Measurements from ENCODE around the gene SMYD3. TPM values are rescaled to one million over a fixed set of nuclear protein-coding genes. Genes with fewer than 3 reads are reported as not detected.

SMYD3 gene
- total RNA-seq, 1 donor from 2014 or later = 0.32 TPM

- no peak for TF ChIP-seq CTCF (IDR thresholded peaks at IDR 0.05)
- H3K27ac ChIP-seq = no peak overlapping the region
- H3K4me1 ChIP-seq = no peaks in the 10 kb centered on the region
- no peaks in the 10 kb centered on the region for H3K36me3 ChIP-seq
- no peak for DNase-seq (ENCODE audit: low spot score in 2 of 2)
- no peaks in the 10 kb centered on the region for H3K27me3 ChIP-seq
- peaks cover 9 to 21% of the 10 kb centered on the region in 2 donors for H3K9me3 ChIP-seq
- no peak overlapping the region for H3K4me3 ChIP-seq
- intact Hi-C loops (cut with DNase I) = no loop called here
Observed at GRCh38 chr1:246512230-246512629, 5.2 kb upstream of the SMYD3 start.

DNA sequence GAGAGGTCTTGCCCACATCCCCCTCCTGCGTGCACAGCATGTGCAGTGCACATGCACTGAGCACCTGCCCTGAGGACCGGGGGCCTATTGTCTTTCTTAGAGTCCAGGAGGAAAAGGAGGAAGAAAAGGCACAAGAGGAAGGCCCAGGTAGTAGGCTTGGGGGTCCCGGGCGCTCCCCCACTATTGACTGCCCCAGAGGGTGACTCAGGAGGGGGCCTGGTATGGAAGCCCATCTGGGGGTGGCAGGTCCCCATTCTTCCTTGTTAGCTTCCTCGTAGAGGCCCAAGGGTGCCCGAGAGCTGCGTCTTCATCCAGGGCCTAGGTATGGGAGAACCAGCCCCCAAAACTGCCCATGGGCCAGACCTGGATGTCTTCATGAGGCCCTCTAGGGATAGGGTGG lies 4.1 kb upstream of the SMYD3 start:
- Histone ChIP-seq H3K9me3 (peaks cover 6 to 19% of the 10 kb centered on the region in 2 donors), H3K4me1 (no peaks in the 10 kb centered on the region), H3K27ac (no peak overlapping the region), H3K36me3 (no peaks in the 10 kb centered on the region), H3K4me3 (no peak overlapping the region), H3K27me3 (no peaks in the 10 kb centered on the region)
- intact Hi-C loops (cut with DNase I) = no loop called here
- DNase-seq (ENCODE audit: low spot score in 2 of 2) = no peak
- TF ChIP-seq CTCF (IDR thresholded peaks at IDR 0.05) = no peak

GRCh38 chr1:246510147-246511030 lies 3.3 kb upstream of the SMYD3 start:
- DNase-seq (ENCODE audit: low spot score in 2 of 2) = no peak
- TF ChIP-seq CTCF (IDR thresholded peaks at IDR 0.05) = no peak
- Histone ChIP-seq H3K4me1 (no peaks in the 10 kb centered on the region), H3K27ac (no peak overlapping the region), H3K4me3 (no peak overlapping the region), H3K36me3 (no peaks in the 10 kb centered on the region), H3K27me3 (no peaks in the 10 kb centered on the region), H3K9me3 (peaks cover 0 to 12% of the 10 kb centered on the region in 2 donors)
- intact Hi-C loops (cut with DNase I) = no loop called here

DNA sequence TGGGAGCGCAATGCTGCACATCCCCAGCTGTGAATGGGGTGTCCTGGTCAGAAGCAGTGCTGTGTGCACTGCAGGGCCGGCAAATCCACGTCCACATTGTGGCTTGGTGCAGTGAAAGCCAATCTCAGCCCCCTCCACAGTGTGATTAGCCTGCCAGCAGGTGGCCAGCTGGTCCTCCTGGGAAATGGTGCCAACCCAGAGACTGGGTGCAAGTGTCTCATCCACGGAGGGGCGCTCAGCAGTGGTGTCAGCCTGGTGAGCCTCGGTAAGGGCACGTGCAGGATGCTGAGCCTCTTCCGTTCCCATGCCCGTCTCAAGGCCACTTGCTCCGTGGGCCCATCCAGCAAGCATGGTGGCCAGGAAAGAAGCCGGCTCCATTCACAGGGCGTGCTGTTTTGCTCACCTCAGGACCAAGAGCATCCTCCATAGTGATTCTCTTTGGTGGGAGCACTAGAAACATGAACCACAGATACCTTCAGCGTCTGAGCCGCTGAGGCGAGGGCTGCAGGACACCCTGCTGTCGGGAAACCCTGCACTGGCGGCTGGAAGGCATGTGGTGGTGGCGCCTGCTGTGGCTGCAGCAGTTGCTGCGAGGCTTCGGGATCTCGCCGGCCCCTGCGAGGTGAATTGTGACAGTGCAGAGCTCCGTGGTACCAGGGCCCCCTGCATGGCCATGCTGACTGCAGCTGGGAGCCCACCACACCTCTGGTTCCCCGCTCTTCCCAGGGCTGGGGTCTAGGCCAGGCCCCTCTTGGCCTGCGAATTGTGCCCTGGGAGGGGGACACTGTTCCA lies 2.0 kb upstream of the SMYD3 start:
- no peaks in the 10 kb centered on the region for H3K9me3 ChIP-seq
- no peak for TF ChIP-seq CTCF (IDR thresholded peaks at IDR 0.05)
- DNase-seq (ENCODE audit: low spot score in 2 of 2) = no peak
- H3K4me1 ChIP-seq = no peaks in the 10 kb centered on the region
- H3K36me3 ChIP-seq = no peaks in the 10 kb centered on the region
- intact Hi-C loops (cut with DNase I) = loop anchor here (5.0 kb wide), 1 partner anchor 58 kb away; the partner anchor contains the start of genes CNST and TFB2M
- no peak overlapping the region for H3K4me3 ChIP-seq
- H3K27ac ChIP-seq = no peak overlapping the region
- H3K27me3 ChIP-seq = no peaks in the 10 kb centered on the region

GRCh38 chr1:246506367-246506673 lies 759 bp downstream of the SMYD3 start:
- Histone ChIP-seq H3K27me3 (no peaks in the 10 kb centered on the region), H3K36me3 (no peaks in the 10 kb centered on the region), H3K4me1 (no peaks in the 10 kb centered on the region), H3K4me3 (peak overlapping the region; percentile 61 to 74), H3K9me3 (no peaks in the 10 kb centered on the region), H3K27ac (no peak overlapping the region)
- no peak for DNase-seq (ENCODE audit: low spot score in 2 of 2)
- no peak for TF ChIP-seq CTCF (IDR thresholded peaks at IDR 0.05)
- intact Hi-C loops (cut with DNase I) = loop anchor here (5.0 kb wide), 1 partner anchor 61 kb away; the partner anchor contains the start of genes CNST and TFB2M
